Activated CD4-positive, alpha-beta T cell treated with anti-CD3 and anti-CD28 coated beads, Interleukin-2, amount 50 U/mL, for 48 hours (primary cell): ENCODE data around the gene NUDT16L1.
"Not testable (repeated sequence)": the region's sequence is repeated elsewhere in the genome, so short reads cannot be mapped to it uniquely, and the experiment has no call there.

Source experiments
- DNase-seq, 2 experiments: peaks; one replicate each; pipeline ENCODE4 v3.0.0-alpha.2; 2020

NUDT16L1 gene

GRCh38 chr16:4724661-4725270 is 31.4 kb downstream of the NUDT16L1 start:
- DNase-seq, result no peak

- no peak for DNase-seq
These were observed 33.3 kb downstream of the NUDT16L1 start for GRCh38 chr16:4726616-4727015.

DNA sequence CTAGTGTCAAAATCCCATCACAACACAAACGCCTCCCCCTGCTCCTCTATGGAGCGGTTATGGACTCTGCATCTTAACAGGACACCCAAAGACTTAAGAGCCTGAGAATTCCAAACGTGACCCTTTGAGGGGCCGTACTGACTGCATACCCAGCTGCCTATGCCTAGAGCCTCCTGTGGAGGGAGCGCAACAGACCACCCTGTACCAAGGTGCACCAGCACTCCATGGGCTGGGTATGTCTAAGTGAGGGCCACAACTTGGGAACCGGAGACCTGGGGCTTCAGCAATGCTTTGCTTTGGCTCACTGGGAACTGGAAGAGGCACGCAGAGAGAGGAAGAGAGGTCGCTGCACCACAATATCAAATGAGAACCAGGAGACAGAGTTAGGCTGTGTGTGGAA is 35.3 kb downstream of the NUDT16L1 start:
- no peak for DNase-seq

- no peak for DNase-seq
These were observed 36.5 kb downstream of the NUDT16L1 start for GRCh38 chr16:4729876-4730275.

GRCh38 chr16:4733211-4733742 is 39.9 kb downstream of the NUDT16L1 start:
- DNase-seq, result no peak

DNA sequence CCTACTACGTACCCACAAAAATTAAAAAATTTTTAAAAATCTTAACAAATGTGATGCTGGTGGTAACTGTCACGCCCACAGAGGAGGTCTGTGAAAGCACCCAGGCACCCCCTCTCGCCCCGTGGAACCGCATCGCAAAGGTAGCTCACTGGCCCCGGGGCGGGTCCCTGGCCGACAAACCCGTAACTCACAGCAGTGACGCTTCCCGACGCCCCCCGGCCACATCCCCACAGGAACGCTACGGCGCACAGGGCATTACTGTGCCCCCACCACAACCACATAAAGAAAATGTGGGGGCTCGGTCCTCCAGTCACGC is 40.3 kb downstream of the NUDT16L1 start:
- peak; percentile 24 to 34 for DNase-seq

DNA sequence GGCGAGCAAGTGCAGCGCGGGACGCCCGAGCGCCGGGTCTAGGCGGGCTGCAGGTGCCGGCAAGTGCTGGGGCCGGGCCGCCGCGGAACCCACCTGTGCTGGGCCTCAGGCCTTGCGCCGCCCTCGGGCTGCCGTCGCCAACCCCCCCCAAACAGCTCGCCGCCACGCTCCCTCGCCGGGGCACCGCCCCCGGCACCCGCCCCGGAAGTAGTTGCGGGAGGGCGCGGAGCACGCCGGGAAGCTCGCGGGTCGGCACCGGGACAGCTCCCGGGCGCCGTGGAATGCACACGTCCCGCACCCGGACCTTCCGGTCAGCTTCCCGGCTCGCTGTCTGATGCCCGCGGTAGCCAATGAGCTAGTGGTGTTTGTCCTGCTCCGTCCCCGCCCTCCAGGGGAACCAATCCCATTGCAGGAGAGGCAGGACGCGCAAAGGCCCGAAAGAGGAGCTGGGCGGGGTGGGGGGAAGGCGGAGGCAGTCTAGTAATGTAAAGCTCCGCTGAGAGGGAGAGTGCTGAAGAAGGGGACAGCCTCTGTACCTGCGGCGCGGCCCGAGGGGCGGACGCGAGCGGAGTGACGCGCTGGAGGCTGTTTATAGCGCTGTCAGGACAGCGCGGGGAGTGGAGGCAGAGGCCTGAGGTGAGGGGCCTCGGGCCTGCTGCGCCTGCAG is 40.8 kb downstream of the NUDT16L1 start, which contains the start of the genes ANKS3 and DNAAF8:
Gene ANKS3, minus strand, starts transcription at position 209 of the 667 bp plus-strand sequence. CDS start 4,122 bp downstream, outside the sequence.
Gene DNAAF8, plus strand, starts transcription at position 475 of the 667 bp plus-strand sequence. CDS start 1,978 bp downstream, outside the sequence.
- peak; percentile 81 to 86 for DNase-seq

GRCh38 chr16:4734730-4735535 is 41.6 kb downstream of the NUDT16L1 start:
- DNase-seq, result peak; percentile 94 to 96

GRCh38 chr16:4736546-4736945 is 43.2 kb downstream of the NUDT16L1 start:
- no peak for DNase-seq

GRCh38 chr16:4737545-4737944 is 44.2 kb downstream of the NUDT16L1 start:
- DNase-seq, result no peak

- not testable (repeated sequence) for DNase-seq
These were observed 45.0 kb downstream of the NUDT16L1 start for GRCh38 chr16:4738370-4738769.

- DNase-seq, result no peak
These were observed 50.0 kb downstream of the NUDT16L1 start for GRCh38 chr16:4743226-4743878.

GRCh38 chr16:4744555-4745273 is 51.4 kb downstream of the NUDT16L1 start:
- no peak for DNase-seq

GRCh38 chr16:4745274-4745569 is 51.9 kb downstream of the NUDT16L1 start:
- DNase-seq, result no peak
